HepG2 (cell line): ENCODE results near the gene GADD45G.

Experiments used
- SIX4 ChIP-seq: sonication (generic); formaldehyde crosslinking; IDR thresholded peaks from 2 replicates; pipeline ENCODE4 v1.4.0; 2020; ENCODE audit warnings: missing genetic modification reagents
- ZNF580 ChIP-seq: IDR thresholded peaks from 2 replicates; pipeline ENCODE4 v1.6.1; 2016; ENCODE audit warnings: low read depth, borderline replicate concordance
- ZNF709 ChIP-seq: sonication (generic); formaldehyde crosslinking; IDR thresholded peaks from 2 replicates; pipeline ENCODE4 v1.5.0; 2020; ENCODE audit warnings: mild to moderate bottlenecking, missing genetic modification reagents
- ZSCAN25 ChIP-seq: sonication (generic); formaldehyde crosslinking; IDR thresholded peaks from 2 replicates; pipeline ENCODE4 v1.8.0; 2022; ENCODE audit warnings: mild to moderate bottlenecking, missing genetic modification reagents
- TF ChIP-seq, protein P1 (sequence below): sonication (generic); formaldehyde crosslinking; IDR thresholded peaks from 2 replicates; pipeline ENCODE4 v1.5.0; 2020; ENCODE audit warnings: mild to moderate bottlenecking, missing genetic modification reagents, moderate library complexity
- TF ChIP-seq, protein P2 (sequence below): sonication (generic); formaldehyde crosslinking; IDR thresholded peaks from 2 replicates; pipeline ENCODE4 v1.4.0; 2020; ENCODE audit warnings: missing genetic modification reagents, borderline replicate concordance
- TF ChIP-seq, protein P3 (sequence below): sonication (generic); formaldehyde crosslinking; IDR thresholded peaks from 2 replicates; pipeline ENCODE4 v1.5.0; 2020; ENCODE audit warnings: mild to moderate bottlenecking, missing genetic modification reagents

DNA sequence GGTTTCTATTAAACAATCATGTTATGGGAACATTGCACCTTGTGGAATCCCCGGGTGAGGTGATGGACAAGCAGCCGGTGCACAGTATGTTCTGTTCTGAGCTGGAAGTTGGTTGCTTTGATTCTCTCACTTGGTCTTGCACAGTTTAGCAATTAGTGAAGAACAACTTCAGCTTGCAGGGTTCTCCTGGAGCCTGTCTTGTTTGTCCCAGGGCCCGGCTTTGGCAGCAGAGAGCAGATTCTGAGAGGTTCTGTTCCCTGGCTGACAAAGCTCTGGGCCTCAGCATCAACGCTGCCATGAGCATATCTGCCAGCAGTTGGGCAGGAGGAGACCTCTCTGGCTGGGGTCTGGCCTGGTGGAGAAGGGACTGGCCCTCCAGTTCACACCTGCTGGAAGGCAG lies 16.9 kb downstream of the GADD45G start:
- TF ChIP-seq, protein P1, sequence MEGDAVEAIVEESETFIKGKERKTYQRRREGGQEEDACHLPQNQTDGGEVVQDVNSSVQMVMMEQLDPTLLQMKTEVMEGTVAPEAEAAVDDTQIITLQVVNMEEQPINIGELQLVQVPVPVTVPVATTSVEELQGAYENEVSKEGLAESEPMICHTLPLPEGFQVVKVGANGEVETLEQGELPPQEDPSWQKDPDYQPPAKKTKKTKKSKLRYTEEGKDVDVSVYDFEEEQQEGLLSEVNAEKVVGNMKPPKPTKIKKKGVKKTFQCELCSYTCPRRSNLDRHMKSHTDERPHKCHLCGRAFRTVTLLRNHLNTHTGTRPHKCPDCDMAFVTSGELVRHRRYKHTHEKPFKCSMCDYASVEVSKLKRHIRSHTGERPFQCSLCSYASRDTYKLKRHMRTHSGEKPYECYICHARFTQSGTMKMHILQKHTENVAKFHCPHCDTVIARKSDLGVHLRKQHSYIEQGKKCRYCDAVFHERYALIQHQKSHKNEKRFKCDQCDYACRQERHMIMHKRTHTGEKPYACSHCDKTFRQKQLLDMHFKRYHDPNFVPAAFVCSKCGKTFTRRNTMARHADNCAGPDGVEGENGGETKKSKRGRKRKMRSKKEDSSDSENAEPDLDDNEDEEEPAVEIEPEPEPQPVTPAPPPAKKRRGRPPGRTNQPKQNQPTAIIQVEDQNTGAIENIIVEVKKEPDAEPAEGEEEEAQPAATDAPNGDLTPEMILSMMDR, result no peak
- TF ChIP-seq, protein P2, sequence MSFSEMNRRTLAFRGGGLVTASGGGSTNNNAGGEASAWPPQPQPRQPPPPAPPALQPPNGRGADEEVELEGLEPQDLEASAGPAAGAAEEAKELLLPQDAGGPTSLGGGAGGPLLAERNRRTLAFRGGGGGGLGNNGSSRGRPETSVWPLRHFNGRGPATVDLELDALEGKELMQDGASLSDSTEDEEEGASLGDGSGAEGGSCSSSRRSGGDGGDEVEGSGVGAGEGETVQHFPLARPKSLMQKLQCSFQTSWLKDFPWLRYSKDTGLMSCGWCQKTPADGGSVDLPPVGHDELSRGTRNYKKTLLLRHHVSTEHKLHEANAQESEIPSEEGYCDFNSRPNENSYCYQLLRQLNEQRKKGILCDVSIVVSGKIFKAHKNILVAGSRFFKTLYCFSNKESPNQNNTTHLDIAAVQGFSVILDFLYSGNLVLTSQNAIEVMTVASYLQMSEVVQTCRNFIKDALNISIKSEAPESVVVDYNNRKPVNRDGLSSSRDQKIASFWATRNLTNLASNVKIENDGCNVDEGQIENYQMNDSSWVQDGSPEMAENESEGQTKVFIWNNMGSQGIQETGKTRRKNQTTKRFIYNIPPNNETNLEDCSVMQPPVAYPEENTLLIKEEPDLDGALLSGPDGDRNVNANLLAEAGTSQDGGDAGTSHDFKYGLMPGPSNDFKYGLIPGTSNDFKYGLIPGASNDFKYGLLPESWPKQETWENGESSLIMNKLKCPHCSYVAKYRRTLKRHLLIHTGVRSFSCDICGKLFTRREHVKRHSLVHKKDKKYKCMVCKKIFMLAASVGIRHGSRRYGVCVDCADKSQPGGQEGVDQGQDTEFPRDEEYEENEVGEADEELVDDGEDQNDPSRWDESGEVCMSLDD (CRISPR knock-in tag), result no peak
- TF ChIP-seq ZNF580 (CRISPR knock-in tag) (no peak), ZSCAN25 (CRISPR knock-in tag) (no peak), SIX4 (CRISPR knock-in tag) (no peak), ZNF709 (CRISPR knock-in tag) (no peak)
- TF ChIP-seq, protein P3, sequence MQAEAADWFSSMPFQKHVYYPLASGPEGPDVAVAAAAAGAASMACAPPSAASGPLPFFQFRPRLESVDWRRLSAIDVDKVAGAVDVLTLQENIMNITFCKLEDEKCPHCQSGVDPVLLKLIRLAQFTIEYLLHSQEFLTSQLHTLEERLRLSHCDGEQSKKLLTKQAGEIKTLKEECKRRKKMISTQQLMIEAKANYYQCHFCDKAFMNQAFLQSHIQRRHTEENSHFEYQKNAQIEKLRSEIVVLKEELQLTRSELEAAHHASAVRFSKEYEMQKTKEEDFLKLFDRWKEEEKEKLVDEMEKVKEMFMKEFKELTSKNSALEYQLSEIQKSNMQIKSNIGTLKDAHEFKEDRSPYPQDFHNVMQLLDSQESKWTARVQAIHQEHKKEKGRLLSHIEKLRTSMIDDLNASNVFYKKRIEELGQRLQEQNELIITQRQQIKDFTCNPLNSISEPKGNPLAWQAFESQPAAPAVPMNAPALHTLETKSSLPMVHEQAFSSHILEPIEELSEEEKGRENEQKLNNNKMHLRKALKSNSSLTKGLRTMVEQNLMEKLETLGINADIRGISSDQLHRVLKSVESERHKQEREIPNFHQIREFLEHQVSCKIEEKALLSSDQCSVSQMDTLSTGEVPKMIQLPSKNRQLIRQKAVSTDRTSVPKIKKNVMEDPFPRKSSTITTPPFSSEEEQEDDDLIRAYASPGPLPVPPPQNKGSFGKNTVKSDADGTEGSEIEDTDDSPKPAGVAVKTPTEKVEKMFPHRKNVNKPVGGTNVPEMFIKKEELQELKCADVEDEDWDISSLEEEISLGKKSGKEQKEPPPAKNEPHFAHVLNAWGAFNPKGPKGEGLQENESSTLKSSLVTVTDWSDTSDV (CRISPR knock-in tag), result no peak
